OCI-LY1 (cell line): Measurements from ENCODE around the gene RPRD2.

Experiments
- H2AFZ ChIP-seq: fragments of 200-600 bp; sonication (generic), shearing (Covaris generic); 2 replicates; pipeline ENCODE4 v1.6.0; 2014; ENCODE audit warnings: antibody characterized with exemption, mild to moderate bottlenecking, low read length
- H3F3A ChIP-seq: fragments of 200-600 bp; sonication (generic), shearing (Covaris generic); 2 replicates; pipeline ENCODE4 v1.6.0; 2014; ENCODE audit warnings: mild to moderate bottlenecking, antibody characterized with exemption, low read length, moderate library complexity; ENCODE audit not compliant: insufficient read depth
- H3K27ac ChIP-seq: fragments of 200-600 bp; sonication (generic); 2 replicates; pipeline ENCODE4 v1.5.1; 2014; ENCODE audit warnings: low read length, mixed run types, mild to moderate bottlenecking, low read depth; ENCODE audit not compliant: poor library complexity, severe bottlenecking
- H3K27me3 ChIP-seq: fragments of 200-600 bp; sonication (generic); 2 replicates; pipeline ENCODE4 v1.6.0; 2014; ENCODE audit warnings: antibody characterized with exemption, mild to moderate bottlenecking, low read length, moderate library complexity; ENCODE audit not compliant: insufficient read depth
- H3K36me3 ChIP-seq: fragments of 200-600 bp; sonication (generic); 2 replicates; pipeline ENCODE4 v1.6.1; 2014; ENCODE audit warnings: mild to moderate bottlenecking, antibody characterized with exemption, low read length, moderate library complexity, mixed read lengths; ENCODE audit not compliant: insufficient read depth
- H3K4me1 ChIP-seq: fragments of 200-600 bp; sonication (generic); 2 replicates; pipeline ENCODE4 v1.5.1; 2014; ENCODE audit warnings: mild to moderate bottlenecking, low read length, moderate library complexity; ENCODE audit not compliant: insufficient read depth, severe bottlenecking
- H3K4me2 ChIP-seq: fragments of 200-600 bp; sonication (generic), shearing (Covaris generic); 2 replicates; pipeline ENCODE4 v1.6.1; 2014; ENCODE audit warnings: low read length
- H3K4me3 ChIP-seq: fragments of 200-600 bp; sonication (generic); 2 replicates; pipeline ENCODE4 v1.5.1; 2014; ENCODE audit warnings: low read length, low read depth, mild to moderate bottlenecking, mixed read lengths; ENCODE audit not compliant: poor library complexity, severe bottlenecking
- H3K79me2 ChIP-seq: fragments of 200-600 bp; shearing (Covaris generic); 2 replicates; pipeline ENCODE4 v1.6.1; 2016; ENCODE audit warnings: mixed run types, low read length, mixed read lengths; ENCODE audit not compliant: insufficient read depth
- H3K9ac ChIP-seq: fragments of 200-600 bp; sonication (generic), shearing (Covaris generic); 2 replicates; pipeline ENCODE4 v1.6.1; 2014; ENCODE audit warnings: mild to moderate bottlenecking, low read length, mixed read lengths
- H3K9me2 ChIP-seq: fragments of 200-600 bp; sonication (generic), shearing (Covaris generic); 2 replicates; pipeline ENCODE4 v1.6.1; 2014; ENCODE audit warnings: low read depth, mild to moderate bottlenecking, low read length, mixed read lengths
- H3K9me3 ChIP-seq: fragments of 200-600 bp; shearing (Covaris generic); 2 replicates; pipeline ENCODE4 v1.6.1; 2014; ENCODE audit warnings: low read length, mixed read lengths
- H4K20me1 ChIP-seq: fragments of 200-600 bp; sonication (generic), shearing (Covaris generic); 2 replicates; pipeline ENCODE4 v1.6.0; 2016; ENCODE audit warnings: mild to moderate bottlenecking, low read length; ENCODE audit not compliant: insufficient read depth
- CTCF ChIP-seq: fragments of 200-600 bp; sonication (generic), shearing (Covaris generic); IDR thresholded peaks from 2 replicates; pipeline ENCODE4 v1.5.1; 2017; ENCODE audit warnings: mild to moderate bottlenecking, antibody characterized with exemption, low read length, moderate library complexity, mixed read lengths
- EZH2 ChIP-seq: fragments of 200-600 bp; sonication (generic), shearing (Covaris generic); IDR thresholded peaks from 2 replicates; pipeline ENCODE4 v1.8.0; 2017; ENCODE audit warnings: borderline replicate concordance, mixed run types, mild to moderate bottlenecking, antibody characterized with exemption, low read length, moderate library complexity, mixed read lengths

RPRD2 gene

GRCh38 chr1:150409504-150410362 is 45.8 kb downstream of the RPRD2 start:
- Histone ChIP-seq H3K79me2 (peaks cover 82% of the 10 kb centered on the region), H3K9me3 (0 out of 2 replicates have a peak, but pooled peaks cover 3% of the 10 kb centered on the region), H3K9ac (no peak overlapping the region), H3K4me3 (no peak overlapping the region), H3K36me3 (peaks cover 11% of the 10 kb centered on the region; the same call in 1 of the 2 replicates), H3K9me2 (no peaks in the 10 kb centered on the region), H2AFZ (no peak overlapping the region), H3K27me3 (no peaks in the 10 kb centered on the region), H3K4me2 (no peak overlapping the region), H4K20me1 (no peaks in the 10 kb centered on the region), H3K4me1 (peaks cover 21% of the 10 kb centered on the region), H3F3A (no peaks in the 10 kb centered on the region), H3K27ac (no peak overlapping the region)
- no peak for TF ChIP-seq EZH2

- no peaks in the 10 kb centered on the region for H3K9me2 ChIP-seq
Measured at GRCh38 chr1:150410582-150411101, 46.7 kb downstream of the RPRD2 start.

GRCh38 chr1:150414592-150414991 is 50.6 kb downstream of the RPRD2 start:
- no peaks in the 10 kb centered on the region for H3F3A ChIP-seq
- H3K9me2 ChIP-seq = no peaks in the 10 kb centered on the region
- H3K4me1 ChIP-seq = peaks cover 5% of the 10 kb centered on the region
- H3K4me3 ChIP-seq = no peak overlapping the region
- H3K4me2 ChIP-seq = no peak overlapping the region
- H3K27ac ChIP-seq = no peak overlapping the region
- no peak overlapping the region for H2AFZ ChIP-seq
- no peaks in the 10 kb centered on the region for H3K9me3 ChIP-seq
- H3K27me3 ChIP-seq = no peaks in the 10 kb centered on the region
- 0 out of 2 replicates have a peak, but pooled peaks cover 4% of the 10 kb centered on the region for H4K20me1 ChIP-seq
- TF ChIP-seq EZH2 (no peak), CTCF (no peak)
- H3K9ac ChIP-seq = no peak overlapping the region
- H3K79me2 ChIP-seq = peaks cover 36% of the 10 kb centered on the region
- H3K36me3 ChIP-seq = peaks cover 36% of the 10 kb centered on the region

More at GRCh38 chr1:150410582-150411101, 46.7 kb downstream of the RPRD2 start:
- no peaks in the 10 kb centered on the region for H3K27me3 ChIP-seq
- peaks cover 11% of the 10 kb centered on the region; the same call in 1 of the 2 replicates for H3K36me3 ChIP-seq
- H3K4me2 ChIP-seq = no peak overlapping the region
- peaks cover 74% of the 10 kb centered on the region for H3K79me2 ChIP-seq
- H3K9ac ChIP-seq = no peak overlapping the region
- no peak overlapping the region for H2AFZ ChIP-seq
- no peak overlapping the region for H3K27ac ChIP-seq
- TF ChIP-seq EZH2 (no peak), CTCF (no peak)
- H3F3A ChIP-seq = no peaks in the 10 kb centered on the region
- H4K20me1 ChIP-seq = no peaks in the 10 kb centered on the region
- no peaks in the 10 kb centered on the region for H3K9me3 ChIP-seq
- peaks cover 15% of the 10 kb centered on the region for H3K4me1 ChIP-seq
- no peak overlapping the region for H3K4me3 ChIP-seq
